Breast epithelium (tissue), 3 donors: ENCODE data around the gene SERP2.

ENCODE experiments used
- POLR2AphosphoS5 ChIP-seq, 3 donors: sonication (generic); formaldehyde crosslinking; IDR thresholded peaks; one replicate each; pipeline ENCODE4 v1.6.1; 2017; ENCODE audit warnings: antibody characterized with exemption in 3 of 3
- TF ChIP-seq, protein P1 (sequence below), 3 donors: fragments of 450-650 bp; IDR thresholded peaks; one replicate each; pipeline ENCODE4 v1.5.1; 2016 to 2017; ENCODE audit warnings: antibody characterized with exemption in 3 of 3, mild to moderate bottlenecking in 3 of 3, moderate library complexity in 3 of 3

DNA sequence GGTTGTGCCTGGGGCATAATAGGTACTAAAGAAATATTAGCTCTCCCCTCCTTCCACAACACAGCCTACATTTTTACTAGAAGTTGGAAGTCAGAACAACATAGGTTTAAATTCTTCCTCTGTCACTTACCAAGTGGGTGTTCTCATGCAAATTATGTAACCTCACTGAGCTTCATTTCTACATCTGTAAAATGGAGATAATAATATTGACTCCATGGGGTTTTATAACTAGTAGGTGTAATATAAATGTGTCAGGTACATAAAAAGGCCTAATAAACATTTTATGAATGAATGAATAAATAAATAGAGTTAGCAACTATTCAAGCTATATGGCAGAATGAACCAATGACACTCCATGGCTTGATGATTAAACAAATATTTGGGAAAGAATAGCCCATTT lies 27.1 kb upstream of the SERP2 start:
- TF ChIP-seq POLR2AphosphoS5 (IDR thresholded peaks at IDR 0.05) = no peak
- TF ChIP-seq, protein P1, sequence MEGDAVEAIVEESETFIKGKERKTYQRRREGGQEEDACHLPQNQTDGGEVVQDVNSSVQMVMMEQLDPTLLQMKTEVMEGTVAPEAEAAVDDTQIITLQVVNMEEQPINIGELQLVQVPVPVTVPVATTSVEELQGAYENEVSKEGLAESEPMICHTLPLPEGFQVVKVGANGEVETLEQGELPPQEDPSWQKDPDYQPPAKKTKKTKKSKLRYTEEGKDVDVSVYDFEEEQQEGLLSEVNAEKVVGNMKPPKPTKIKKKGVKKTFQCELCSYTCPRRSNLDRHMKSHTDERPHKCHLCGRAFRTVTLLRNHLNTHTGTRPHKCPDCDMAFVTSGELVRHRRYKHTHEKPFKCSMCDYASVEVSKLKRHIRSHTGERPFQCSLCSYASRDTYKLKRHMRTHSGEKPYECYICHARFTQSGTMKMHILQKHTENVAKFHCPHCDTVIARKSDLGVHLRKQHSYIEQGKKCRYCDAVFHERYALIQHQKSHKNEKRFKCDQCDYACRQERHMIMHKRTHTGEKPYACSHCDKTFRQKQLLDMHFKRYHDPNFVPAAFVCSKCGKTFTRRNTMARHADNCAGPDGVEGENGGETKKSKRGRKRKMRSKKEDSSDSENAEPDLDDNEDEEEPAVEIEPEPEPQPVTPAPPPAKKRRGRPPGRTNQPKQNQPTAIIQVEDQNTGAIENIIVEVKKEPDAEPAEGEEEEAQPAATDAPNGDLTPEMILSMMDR (IDR thresholded peaks at IDR 0.05) = no peak
